IPS-20b (cell line): ENCODE data around the gene RAD51B.
"Not testable (repeated sequence)": the region's sequence is repeated elsewhere in the genome, so short reads cannot be mapped to it uniquely, and the experiment has no call there.

ENCODE experiments used
- H3K27ac ChIP-seq: one replicate; pipeline ENCODE4 v1.5.1; 2013; ENCODE audit warnings: low read length
- H3K27me3 ChIP-seq: 2 replicates; pipeline ENCODE4 v1.6.1; 2013; ENCODE audit warnings: mild to moderate bottlenecking, low read length, inconsistent platforms; ENCODE audit not compliant: insufficient read depth
- H3K36me3 ChIP-seq: 2 replicates; pipeline ENCODE4 v1.6.1; 2013; ENCODE audit warnings: low read depth, mild to moderate bottlenecking, inconsistent platforms, low read length, moderate library complexity; ENCODE audit not compliant: insufficient read depth
- H3K4me1 ChIP-seq: 2 replicates; pipeline ENCODE4 v1.6.1; 2013; ENCODE audit warnings: mild to moderate bottlenecking, control low read depth, inconsistent platforms, low read length, moderate library complexity; ENCODE audit not compliant: insufficient read depth
- H3K4me3 ChIP-seq: 2 replicates; pipeline ENCODE4 v1.5.1; 2013; ENCODE audit warnings: mild to moderate bottlenecking, low read length, inconsistent platforms
- H3K9ac ChIP-seq: 2 replicates; pipeline ENCODE4 v1.6.1; 2013; ENCODE audit warnings: low read depth, mild to moderate bottlenecking, inconsistent platforms, low read length, moderate library complexity
- H3K9me3 ChIP-seq: 2 replicates; pipeline ENCODE4 v1.6.1; 2013; ENCODE audit warnings: mild to moderate bottlenecking, low read depth, low read length, inconsistent platforms; ENCODE audit not compliant: insufficient read depth

The RAD51B gene

GRCh38 chr14:68113343-68113930 lies 293.9 kb downstream of the RAD51B start:
- Histone ChIP-seq H3K9me3 (no peaks in the 10 kb centered on the region), H3K36me3 (no peaks in the 10 kb centered on the region), H3K4me1 (no peaks in the 10 kb centered on the region), H3K27ac (no peak overlapping the region), H3K9ac (no peak overlapping the region), H3K4me3 (no peak overlapping the region), H3K27me3 (no peaks in the 10 kb centered on the region)

- H3K27me3 ChIP-seq, H3K9me3 ChIP-seq, H3K27ac ChIP-seq, H3K36me3 ChIP-seq, H3K4me1 ChIP-seq, H3K9ac ChIP-seq, H3K4me3 ChIP-seq: not testable (repeated sequence)
These were observed 296.4 kb downstream of the RAD51B start for GRCh38 chr14:68115952-68116351.

- Histone ChIP-seq H3K27ac (no peak overlapping the region), H3K4me1 (peaks cover 2% of the 10 kb centered on the region; the same call in 1 of the 2 replicates), H3K36me3 (no peaks in the 10 kb centered on the region)
These were observed 303.1 kb downstream of the RAD51B start for GRCh38 chr14:68122651-68123050.

GRCh38 chr14:68124050-68124449 lies 304.5 kb downstream of the RAD51B start:
- H3K9me3 ChIP-seq = no peaks in the 10 kb centered on the region; the same call in 1 of the 2 replicates
- peaks cover 2% of the 10 kb centered on the region for H3K4me1 ChIP-seq
- no peak overlapping the region for H3K4me3 ChIP-seq
- H3K27ac ChIP-seq = no peak overlapping the region
- H3K36me3 ChIP-seq = no peaks in the 10 kb centered on the region
- H3K27me3 ChIP-seq = no peaks in the 10 kb centered on the region
- no peak overlapping the region for H3K9ac ChIP-seq

More at GRCh38 chr14:68122651-68123050, 303.1 kb downstream of the RAD51B start:
- Histone ChIP-seq H3K4me3 (no peak overlapping the region), H3K9me3 (no peaks in the 10 kb centered on the region; the same call in 1 of the 2 replicates), H3K27me3 (no peaks in the 10 kb centered on the region), H3K9ac (no peak overlapping the region)

GRCh38 chr14:68124979-68125731 lies 305.6 kb downstream of the RAD51B start:
- Histone ChIP-seq H3K27me3 (no peaks in the 10 kb centered on the region), H3K4me3 (no peak overlapping the region), H3K9me3 (no peaks in the 10 kb centered on the region; the same call in 1 of the 2 replicates), H3K36me3 (no peaks in the 10 kb centered on the region), H3K4me1 (peaks cover 2% of the 10 kb centered on the region), H3K9ac (no peak overlapping the region), H3K27ac (no peak overlapping the region)

GRCh38 chr14:68127166-68127565 lies 307.6 kb downstream of the RAD51B start:
- H3K4me3 ChIP-seq = no peak overlapping the region

GRCh38 chr14:68131907-68132306 lies 312.3 kb downstream of the RAD51B start:
- Histone ChIP-seq H3K4me1 (no peaks in the 10 kb centered on the region; the same call in 1 of the 2 replicates), H3K27me3 (no peaks in the 10 kb centered on the region), H3K27ac (no peak overlapping the region), H3K9ac (no peak overlapping the region), H3K9me3 (no peaks in the 10 kb centered on the region), H3K4me3 (no peak overlapping the region), H3K36me3 (no peaks in the 10 kb centered on the region)

More at GRCh38 chr14:68127166-68127565, 307.6 kb downstream of the RAD51B start:
- Histone ChIP-seq H3K4me1 (peaks cover 2% of the 10 kb centered on the region), H3K9me3 (no peaks in the 10 kb centered on the region), H3K36me3 (no peaks in the 10 kb centered on the region), H3K27ac (no peak overlapping the region), H3K9ac (no peak overlapping the region), H3K27me3 (no peaks in the 10 kb centered on the region)

- Histone ChIP-seq H3K36me3 (no peaks in the 10 kb centered on the region), H3K9ac (no peak overlapping the region), H3K27ac (no peak overlapping the region), H3K27me3 (no peaks in the 10 kb centered on the region), H3K4me1 (peaks cover 6% of the 10 kb centered on the region), H3K9me3 (no peaks in the 10 kb centered on the region), H3K4me3 (no peak overlapping the region)
These were observed 313.1 kb downstream of the RAD51B start for GRCh38 chr14:68132563-68133121.

GRCh38 chr14:68133856-68134255 lies 314.3 kb downstream of the RAD51B start:
- Histone ChIP-seq H3K9ac (no peak overlapping the region), H3K27me3 (no peaks in the 10 kb centered on the region), H3K36me3 (no peaks in the 10 kb centered on the region), H3K4me3 (no peak overlapping the region), H3K27ac (no peak overlapping the region), H3K9me3 (no peaks in the 10 kb centered on the region), H3K4me1 (peaks cover 17% of the 10 kb centered on the region)

- Histone ChIP-seq H3K27ac (no peak overlapping the region), H3K4me1 (peaks cover 24% of the 10 kb centered on the region)
These were observed 315.4 kb downstream of the RAD51B start for GRCh38 chr14:68135028-68135427.

GRCh38 chr14:68135566-68135965 lies 316.0 kb downstream of the RAD51B start:
- Histone ChIP-seq H3K27ac (no peak overlapping the region), H3K27me3 (no peaks in the 10 kb centered on the region), H3K9ac (no peak overlapping the region), H3K4me3 (no peak overlapping the region), H3K36me3 (no peaks in the 10 kb centered on the region), H3K9me3 (no peaks in the 10 kb centered on the region), H3K4me1 (peaks cover 28% of the 10 kb centered on the region)

More at GRCh38 chr14:68135028-68135427, 315.4 kb downstream of the RAD51B start:
- Histone ChIP-seq H3K9me3 (no peaks in the 10 kb centered on the region), H3K4me3 (no peak overlapping the region), H3K36me3 (no peaks in the 10 kb centered on the region), H3K27me3 (no peaks in the 10 kb centered on the region), H3K9ac (no peak overlapping the region)
